HG03066 (cell line): ENCODE results near the gene TC2N.

Experiments
- ATAC-seq: cut with Tn5 transposase; IDR thresholded peaks from one replicate; pipeline ENCODE4 v1.9.1; 2021; ENCODE audit warnings: low read depth; ENCODE audit not compliant: unreplicated experiment

The TC2N gene

DNA sequence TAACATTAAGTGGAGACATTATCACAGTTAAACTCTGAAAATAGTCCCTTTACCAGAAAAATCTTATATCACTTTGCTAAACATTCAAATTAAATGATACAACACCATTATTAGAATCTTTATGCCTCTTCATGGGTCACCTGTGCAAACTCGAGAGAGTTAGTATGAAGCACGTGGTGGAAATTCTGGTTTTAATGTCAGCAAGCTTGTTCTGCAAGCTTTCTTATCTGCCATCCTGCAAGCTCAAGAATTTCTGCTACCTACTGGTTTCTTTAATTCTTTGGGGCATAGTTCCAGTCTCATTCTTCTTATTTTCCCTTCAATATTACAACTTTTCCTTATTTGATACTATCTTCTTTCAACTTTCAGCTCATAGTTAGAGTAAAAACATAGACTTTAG lies 136.3 kb downstream of the TC2N start:
- no peak for ATAC-seq

DNA sequence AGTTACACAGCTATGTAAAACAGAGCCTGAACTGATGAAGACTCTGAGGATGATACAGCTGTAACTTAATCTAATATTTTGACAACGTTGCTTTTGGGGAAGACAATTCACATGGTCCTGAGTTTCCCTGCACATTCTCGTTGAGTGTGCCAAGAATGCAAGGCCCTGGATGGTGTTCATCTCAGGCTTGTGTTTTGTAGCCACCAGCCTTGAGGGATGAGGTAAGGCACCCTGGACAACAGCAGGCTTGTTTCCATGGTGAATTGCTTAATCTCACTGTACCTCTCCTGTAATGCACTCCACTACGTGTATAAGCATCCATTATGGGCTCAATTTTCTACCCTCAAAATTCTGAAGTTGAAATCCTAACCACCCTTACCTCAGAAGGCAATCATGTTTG lies 137.6 kb downstream of the TC2N start:
- ATAC-seq = no peak
